Measurements from ENCODE around the gene ACSF2. TPM values are rescaled to one million over a fixed set of nuclear protein-coding genes. Genes with fewer than 3 reads are reported as not detected.

ACSF2 gene
- total RNA-seq, 1 donor from 2014 or later: 18.2 TPM

DNA sequence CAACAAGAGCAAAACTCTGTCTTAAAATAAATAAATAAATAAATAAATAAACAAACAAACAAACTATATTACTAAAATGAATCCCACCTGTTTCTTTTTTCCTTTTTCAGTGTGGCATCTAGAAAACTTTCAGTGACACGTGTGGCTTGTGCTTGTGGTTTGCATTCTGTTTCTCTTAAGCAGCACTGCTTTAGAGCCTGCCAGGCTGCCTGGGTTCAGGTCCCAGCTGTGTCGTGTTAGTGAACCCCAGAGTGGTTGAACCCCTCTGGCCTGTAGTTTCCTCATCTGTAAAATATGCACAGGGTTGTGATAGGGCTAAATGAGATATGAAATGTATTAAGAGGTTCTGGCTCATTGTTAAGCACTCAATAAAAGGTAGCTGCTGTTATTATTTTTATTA is 94.5 kb downstream of the ACSF2 start:
- Histone ChIP-seq H3K9me3 (replicated peaks) (no peaks in the 10 kb centered on the region), H3K4me1 (peaks cover 20% of the 10 kb centered on the region), H3K4me3 (no peak overlapping the region), H3K36me3 (no peaks in the 10 kb centered on the region), H3K27ac (replicated peaks) (no peak overlapping the region), H3K27me3 (ENCODE audit: low read depth) (no peaks in the 10 kb centered on the region)
- DNase-seq: no peak
- intact Hi-C loops (cut with micrococcal nuclease): no loop called here
- no peak for TF ChIP-seq CTCF (IDR thresholded peaks at IDR 0.05; ENCODE audit: borderline replicate concordance)

DNA sequence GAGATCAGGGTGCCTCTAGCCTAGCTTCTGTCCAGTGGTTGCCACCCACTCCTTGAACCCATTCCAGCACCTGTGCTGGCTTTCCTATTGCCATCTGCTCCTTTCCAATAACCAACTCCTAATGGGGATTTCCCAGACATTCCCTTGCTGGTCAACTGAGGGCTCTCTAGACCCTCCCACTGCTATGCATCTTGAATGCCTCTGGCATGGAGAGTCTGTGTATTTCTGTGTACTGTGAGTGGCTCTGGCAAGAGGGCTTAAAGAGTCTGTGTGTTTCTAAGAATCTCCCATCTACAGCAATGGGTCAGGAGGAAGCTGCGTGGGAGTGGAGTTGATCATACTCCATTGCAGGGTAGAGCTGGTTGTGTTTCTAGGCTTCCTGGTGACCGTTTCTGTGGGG is 95.5 kb downstream of the ACSF2 start:
- TF ChIP-seq CTCF (IDR thresholded peaks at IDR 0.05; ENCODE audit: borderline replicate concordance): no peak
- Histone ChIP-seq H3K36me3 (no peaks in the 10 kb centered on the region), H3K27ac (replicated peaks) (no peak overlapping the region), H3K27me3 (ENCODE audit: low read depth) (no peaks in the 10 kb centered on the region), H3K4me3 (no peak overlapping the region), H3K9me3 (replicated peaks) (no peaks in the 10 kb centered on the region), H3K4me1 (peaks cover 9% of the 10 kb centered on the region)
- intact Hi-C loops (cut with micrococcal nuclease): no loop called here
- DNase-seq: no peak

DNA sequence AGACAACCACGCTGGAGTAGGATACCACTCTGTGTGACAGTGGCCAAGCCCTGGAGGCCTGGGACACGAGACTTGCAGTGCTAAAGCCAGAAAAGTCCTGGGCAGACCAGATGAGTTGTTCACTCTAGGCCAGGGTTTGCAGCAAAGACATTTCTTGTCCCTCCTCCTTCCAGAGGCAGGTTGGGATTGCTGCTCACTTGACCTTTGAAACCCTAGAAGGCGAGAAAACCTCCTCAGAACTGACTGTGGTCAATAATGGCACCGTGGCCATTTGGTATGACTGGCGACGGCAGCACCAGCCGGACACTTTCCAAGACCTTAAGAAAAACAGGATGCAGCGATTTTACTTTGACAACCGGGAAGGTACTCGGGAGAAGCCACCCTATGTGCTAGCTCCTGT is 96.7 kb downstream of the ACSF2 start:
- Histone ChIP-seq H3K4me1 (peaks cover 3% of the 10 kb centered on the region), H3K27ac (replicated peaks) (no peak overlapping the region), H3K36me3 (no peaks in the 10 kb centered on the region), H3K9me3 (replicated peaks) (no peaks in the 10 kb centered on the region), H3K27me3 (ENCODE audit: low read depth) (no peaks in the 10 kb centered on the region), H3K4me3 (no peak overlapping the region)
- TF ChIP-seq CTCF (IDR thresholded peaks at IDR 0.05; ENCODE audit: borderline replicate concordance): no peak
- no peak for DNase-seq
- intact Hi-C loops (cut with micrococcal nuclease): no loop called here

GRCh38 chr17:50523208-50523607 is 97.2 kb downstream of the ACSF2 start:
- no peak for DNase-seq
- intact Hi-C loops (cut with micrococcal nuclease): no loop called here
- Histone ChIP-seq H3K4me3 (no peak overlapping the region), H3K27ac (replicated peaks) (no peak overlapping the region), H3K36me3 (no peaks in the 10 kb centered on the region), H3K27me3 (ENCODE audit: low read depth) (no peaks in the 10 kb centered on the region), H3K9me3 (replicated peaks) (no peaks in the 10 kb centered on the region), H3K4me1 (no peaks in the 10 kb centered on the region)
- no peak for TF ChIP-seq CTCF (IDR thresholded peaks at IDR 0.05; ENCODE audit: borderline replicate concordance)

Other genes starting within 250 kb of the ACSF2 start
- 45.8 TPM for gene COL1A1, start 224.6 kb upstream of the ACSF2 start, total RNA-seq
- not detected for gene TMEM92, start 151.8 kb upstream of the ACSF2 start, total RNA-seq
- gene XYLT2, start 80.1 kb upstream of the ACSF2 start, total RNA-seq: 12.6 TPM
- 85.0 TPM for gene MRPL27, start 53.0 kb upstream of the ACSF2 start, total RNA-seq
- gene EME1, start 53.0 kb upstream of the ACSF2 start, total RNA-seq: 0.74 TPM
- 23.7 TPM for gene LRRC59, start 28.7 kb upstream of the ACSF2 start, total RNA-seq
- gene CHAD, start 42.7 kb downstream of the ACSF2 start, total RNA-seq: not detected
- 51.7 TPM for gene RSAD1, start 52.6 kb downstream of the ACSF2 start, total RNA-seq
- gene MYCBPAP, start 82.2 kb downstream of the ACSF2 start, total RNA-seq: 0.82 TPM
- 19.9 TPM for gene EPN3, start 106.5 kb downstream of the ACSF2 start, total RNA-seq
- 66.3 TPM for gene SPATA20, start 121.0 kb downstream of the ACSF2 start, total RNA-seq
- gene CACNA1G, start 134.5 kb downstream of the ACSF2 start, total RNA-seq: 0.58 TPM
- 0.88 TPM for gene ABCC3, start 208.7 kb downstream of the ACSF2 start, total RNA-seq

All from left ventricle myocardium inferior (tissue), 1 donor.